LNCAP (cell line): ENCODE measurements around the gene SOCS7.

Source experiments
- TF ChIP-seq, protein P1 (sequence below): fragments of 450-650 bp; IDR thresholded peaks from 2 replicates; pipeline ENCODE4 v1.5.1; 2017; ENCODE audit warnings: mild to moderate bottlenecking

The SOCS7 gene

GRCh38 chr17:38350035-38350434 is 1.6 kb upstream of the SOCS7 start:
- TF ChIP-seq, protein P1, sequence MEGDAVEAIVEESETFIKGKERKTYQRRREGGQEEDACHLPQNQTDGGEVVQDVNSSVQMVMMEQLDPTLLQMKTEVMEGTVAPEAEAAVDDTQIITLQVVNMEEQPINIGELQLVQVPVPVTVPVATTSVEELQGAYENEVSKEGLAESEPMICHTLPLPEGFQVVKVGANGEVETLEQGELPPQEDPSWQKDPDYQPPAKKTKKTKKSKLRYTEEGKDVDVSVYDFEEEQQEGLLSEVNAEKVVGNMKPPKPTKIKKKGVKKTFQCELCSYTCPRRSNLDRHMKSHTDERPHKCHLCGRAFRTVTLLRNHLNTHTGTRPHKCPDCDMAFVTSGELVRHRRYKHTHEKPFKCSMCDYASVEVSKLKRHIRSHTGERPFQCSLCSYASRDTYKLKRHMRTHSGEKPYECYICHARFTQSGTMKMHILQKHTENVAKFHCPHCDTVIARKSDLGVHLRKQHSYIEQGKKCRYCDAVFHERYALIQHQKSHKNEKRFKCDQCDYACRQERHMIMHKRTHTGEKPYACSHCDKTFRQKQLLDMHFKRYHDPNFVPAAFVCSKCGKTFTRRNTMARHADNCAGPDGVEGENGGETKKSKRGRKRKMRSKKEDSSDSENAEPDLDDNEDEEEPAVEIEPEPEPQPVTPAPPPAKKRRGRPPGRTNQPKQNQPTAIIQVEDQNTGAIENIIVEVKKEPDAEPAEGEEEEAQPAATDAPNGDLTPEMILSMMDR = no peak

- TF ChIP-seq, protein P1 = no peak
Measured at GRCh38 chr17:38352245-38353085, 821 bp downstream of the SOCS7 start.

DNA sequence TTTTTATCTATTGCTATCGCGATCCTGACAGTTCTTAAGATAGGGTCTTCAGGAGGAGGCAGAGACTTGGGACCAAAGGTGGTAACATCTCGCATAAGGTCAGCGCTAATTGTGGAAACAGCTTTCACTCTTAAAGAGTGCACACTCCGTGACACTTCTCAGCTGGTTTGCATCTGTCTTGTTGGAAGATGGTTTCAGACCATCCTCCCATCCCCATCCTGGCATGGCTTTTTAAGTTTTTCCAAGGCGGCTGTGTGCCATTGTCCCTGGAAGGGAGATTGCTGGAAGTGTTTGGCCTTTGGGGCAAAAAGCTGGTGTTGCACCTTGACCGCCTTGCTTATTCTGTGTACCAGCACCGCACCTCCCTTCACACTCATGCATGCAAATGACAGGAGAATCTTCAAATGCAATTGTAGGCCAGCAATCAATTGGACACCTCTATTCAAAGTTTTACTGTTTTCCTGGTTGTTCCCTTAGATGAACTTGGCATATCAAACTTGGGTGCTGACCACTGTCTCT is 1.5 kb downstream of the SOCS7 start:
- TF ChIP-seq, protein P1 = no peak

GRCh38 chr17:38353668-38354067 is 2.0 kb downstream of the SOCS7 start:
- TF ChIP-seq, protein P1 = no peak

GRCh38 chr17:38354466-38354865 is 2.8 kb downstream of the SOCS7 start:
- TF ChIP-seq, protein P1 = no peak

DNA sequence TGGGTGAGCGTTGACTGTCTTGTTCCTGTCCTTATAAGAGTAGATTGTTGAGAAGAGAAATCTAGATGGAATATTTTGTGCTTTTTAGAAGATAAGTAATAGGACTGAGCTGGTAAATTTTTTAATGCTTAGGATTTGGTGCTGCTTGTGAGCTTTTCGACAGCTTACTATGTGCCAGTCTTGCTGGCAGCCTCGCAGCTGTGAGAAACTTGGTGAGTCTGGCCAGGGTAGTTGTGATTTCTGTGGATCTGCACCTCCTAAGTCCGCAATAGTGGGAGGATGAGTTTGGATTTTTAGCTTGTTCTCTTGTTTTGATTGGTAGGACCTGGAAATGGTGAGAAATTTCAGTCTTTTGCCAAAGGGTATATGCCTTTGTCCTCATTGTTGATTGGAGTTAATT is 3.6 kb downstream of the SOCS7 start:
- TF ChIP-seq, protein P1 = no peak

DNA sequence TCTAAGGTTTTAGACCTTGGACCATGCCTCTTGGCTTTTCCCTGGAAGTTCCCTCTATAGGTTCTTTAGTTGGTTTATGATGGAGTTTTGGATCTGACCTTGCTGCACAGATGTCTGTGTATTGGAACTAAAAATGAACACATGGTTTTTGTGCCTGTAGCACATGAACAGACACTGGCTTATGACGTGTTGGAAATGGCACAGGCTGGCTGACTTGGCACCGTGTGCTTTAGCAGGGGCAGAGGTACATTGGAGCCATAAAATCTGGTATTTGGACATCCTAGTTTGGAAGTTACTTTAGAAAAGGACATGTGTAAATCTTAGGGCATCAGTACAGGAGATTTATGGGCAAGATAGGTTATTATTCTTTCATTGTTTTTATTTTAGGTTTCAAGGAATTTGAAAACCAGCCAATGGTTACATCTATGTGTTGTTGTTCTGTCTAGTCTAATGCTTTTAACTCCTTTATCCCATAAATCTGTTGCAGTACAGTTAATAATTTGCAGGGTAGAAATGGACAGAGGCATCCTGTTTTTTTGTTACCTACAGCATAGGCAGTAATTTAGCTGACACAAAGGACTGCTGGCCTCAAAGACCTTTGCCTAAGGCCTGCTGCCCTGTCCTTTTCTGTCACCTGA is 6.0 kb downstream of the SOCS7 start:
- TF ChIP-seq, protein P1 = no peak
